Ishikawa (cell line): ENCODE results near the gene TTC34.

Experiments used
- CEBPB ChIP-seq: IDR thresholded peaks from 2 replicates; pipeline ENCODE4 v1.6.1; 2012
- CREB1 ChIP-seq: IDR thresholded peaks from 2 replicates; pipeline ENCODE4 v1.6.1; 2012; ENCODE audit warnings: low read depth
- EGR1 ChIP-seq: IDR thresholded peaks from 2 replicates; pipeline ENCODE4 v1.6.1; 2012
- EP300 ChIP-seq: IDR thresholded peaks from 2 replicates; pipeline ENCODE4 v1.6.1; 2012; ENCODE audit warnings: borderline replicate concordance
- FOXM1 ChIP-seq: IDR thresholded peaks from 2 replicates; pipeline ENCODE4 v1.6.1; 2012; ENCODE audit warnings: low read depth, borderline replicate concordance
- NFIC ChIP-seq: IDR thresholded peaks from 2 replicates; pipeline ENCODE4 v1.6.1; 2012
- RAD21 ChIP-seq: IDR thresholded peaks from 2 replicates; pipeline ENCODE4 v1.6.1; 2012; ENCODE audit warnings: low read depth
- TAF1 ChIP-seq: IDR thresholded peaks from 2 replicates; pipeline ENCODE4 v1.6.1; 2012; ENCODE audit warnings: low read depth, mild to moderate bottlenecking
- TCF12 ChIP-seq: IDR thresholded peaks from 2 replicates; pipeline ENCODE4 v1.6.1; 2012; ENCODE audit warnings: low read depth
- TEAD4 ChIP-seq: IDR thresholded peaks from 2 replicates; pipeline ENCODE4 v1.6.1; 2012
- USF1 ChIP-seq: IDR thresholded peaks from 2 replicates; pipeline ENCODE4 v1.6.1; 2012
- YY1 ChIP-seq: IDR thresholded peaks from 2 replicates; pipeline ENCODE4 v1.6.1; 2012; ENCODE audit warnings: low read depth
- ZBTB7A ChIP-seq: IDR thresholded peaks from 2 replicates; pipeline ENCODE4 v1.6.1; 2012; ENCODE audit warnings: low read depth
- TF ChIP-seq, protein P1 (sequence below): IDR thresholded peaks from 2 replicates; pipeline ENCODE4 v1.6.1; 2012
- TF ChIP-seq, protein P2 (sequence below): IDR thresholded peaks from 2 replicates; pipeline ENCODE4 v1.6.1; 2012; ENCODE audit warnings: low read depth, mild to moderate bottlenecking

TTC34 gene

GRCh38 chr1:2623571-2624337, 177.7 kb downstream of the TTC34 start:
- TF ChIP-seq ZBTB7A (no peak), NFIC (no peak), FOXM1 (no peak), CREB1 (no peak), YY1 (no peak)
- TF ChIP-seq, protein P1, sequence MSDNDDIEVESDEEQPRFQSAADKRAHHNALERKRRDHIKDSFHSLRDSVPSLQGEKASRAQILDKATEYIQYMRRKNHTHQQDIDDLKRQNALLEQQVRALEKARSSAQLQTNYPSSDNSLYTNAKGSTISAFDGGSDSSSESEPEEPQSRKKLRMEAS = no peak

GRCh38 chr1:2617971-2618470, 183.5 kb downstream of the TTC34 start:
- TF ChIP-seq USF1 (no peak), TAF1 (no peak), CREB1 (no peak), TEAD4 (no peak), ZBTB7A (no peak), EP300 (no peak), TCF12 (no peak), RAD21 (no peak), CEBPB (no peak), NFIC (no peak), EGR1 (no peak), YY1 (no peak), FOXM1 (no peak)
- TF ChIP-seq, protein P1 = no peak
- TF ChIP-seq, protein P2, sequence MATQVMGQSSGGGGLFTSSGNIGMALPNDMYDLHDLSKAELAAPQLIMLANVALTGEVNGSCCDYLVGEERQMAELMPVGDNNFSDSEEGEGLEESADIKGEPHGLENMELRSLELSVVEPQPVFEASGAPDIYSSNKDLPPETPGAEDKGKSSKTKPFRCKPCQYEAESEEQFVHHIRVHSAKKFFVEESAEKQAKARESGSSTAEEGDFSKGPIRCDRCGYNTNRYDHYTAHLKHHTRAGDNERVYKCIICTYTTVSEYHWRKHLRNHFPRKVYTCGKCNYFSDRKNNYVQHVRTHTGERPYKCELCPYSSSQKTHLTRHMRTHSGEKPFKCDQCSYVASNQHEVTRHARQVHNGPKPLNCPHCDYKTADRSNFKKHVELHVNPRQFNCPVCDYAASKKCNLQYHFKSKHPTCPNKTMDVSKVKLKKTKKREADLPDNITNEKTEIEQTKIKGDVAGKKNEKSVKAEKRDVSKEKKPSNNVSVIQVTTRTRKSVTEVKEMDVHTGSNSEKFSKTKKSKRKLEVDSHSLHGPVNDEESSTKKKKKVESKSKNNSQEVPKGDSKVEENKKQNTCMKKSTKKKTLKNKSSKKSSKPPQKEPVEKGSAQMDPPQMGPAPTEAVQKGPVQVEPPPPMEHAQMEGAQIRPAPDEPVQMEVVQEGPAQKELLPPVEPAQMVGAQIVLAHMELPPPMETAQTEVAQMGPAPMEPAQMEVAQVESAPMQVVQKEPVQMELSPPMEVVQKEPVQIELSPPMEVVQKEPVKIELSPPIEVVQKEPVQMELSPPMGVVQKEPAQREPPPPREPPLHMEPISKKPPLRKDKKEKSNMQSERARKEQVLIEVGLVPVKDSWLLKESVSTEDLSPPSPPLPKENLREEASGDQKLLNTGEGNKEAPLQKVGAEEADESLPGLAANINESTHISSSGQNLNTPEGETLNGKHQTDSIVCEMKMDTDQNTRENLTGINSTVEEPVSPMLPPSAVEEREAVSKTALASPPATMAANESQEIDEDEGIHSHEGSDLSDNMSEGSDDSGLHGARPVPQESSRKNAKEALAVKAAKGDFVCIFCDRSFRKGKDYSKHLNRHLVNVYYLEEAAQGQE = no peak

- TF ChIP-seq TAF1 (no peak), NFIC (no peak), ZBTB7A (no peak), YY1 (no peak), CEBPB (no peak), FOXM1 (no peak), CREB1 (no peak), TCF12 (no peak), RAD21 (no peak), USF1 (no peak), TEAD4 (no peak), EGR1 (no peak), EP300 (no peak)
- TF ChIP-seq, protein P2 = no peak
- TF ChIP-seq, protein P1 = no peak
Observed at GRCh38 chr1:2614145-2614544, 187.3 kb downstream of the TTC34 start.

- no peak for TF ChIP-seq TEAD4
- TF ChIP-seq NFIC = no peak
- TF ChIP-seq TAF1 = no peak
- TF ChIP-seq TCF12 = no peak
- TF ChIP-seq, protein P2 = no peak
- no peak for TF ChIP-seq CREB1
- no peak for TF ChIP-seq ZBTB7A
- TF ChIP-seq, protein P1 = no peak
- TF ChIP-seq EP300 = no peak
- no peak for TF ChIP-seq USF1
- TF ChIP-seq FOXM1 = no peak
- no peak for TF ChIP-seq YY1
- TF ChIP-seq EGR1 = no peak
- TF ChIP-seq CEBPB = no peak
- no peak for TF ChIP-seq RAD21
Observed at GRCh38 chr1:2612591-2613365, 188.7 kb downstream of the TTC34 start.
